ENCODE results near the gene RABGGTA. TPM values are rescaled to one million over a fixed set of nuclear protein-coding genes. Genes with fewer than 3 reads are reported as not detected.

RABGGTA gene
- total and polyA plus RNA-seq, 9 of the 15 experiments (the other 6 are each of a cell fraction or from before 2014, with no cell fraction given) = 4.5 to 24.2 (median 15.5) TPM

- Histone ChIP-seq H3K36me3 (ENCODE audit: control insufficient read depth, insufficient read depth, low read length) (no peaks in the 10 kb centered on the region; the same call in 2 of the 3 replicates), H3K9me3 (replicated peaks; ENCODE audit: control insufficient read depth, insufficient read depth, low read depth, low read length) (no peaks in the 10 kb centered on the region), H3K79me2 (ENCODE audit: control insufficient read depth, insufficient read depth, low read length) (no peaks in the 10 kb centered on the region), H3K4me3 (no peak overlapping the region), H2AFZ (ENCODE audit: low read depth, low read length) (no peak overlapping the region), H3K9ac (ENCODE audit: insufficient read depth in 1 of 2, low read depth in 2 of 2, low read length in 2 of 2) (no peak overlapping the region), H3K4me2 (ENCODE audit: insufficient read depth, low read length) (no peak overlapping the region), H3K27ac (ENCODE audit: extremely low read depth, low read depth, low read length) (no peak overlapping the region), H3K27me3 (ENCODE audit: control insufficient read depth in 2 of 2, insufficient read depth in 2 of 2, low read length in 2 of 2) (no peaks in the 10 kb centered on the region), H3K4me1 (replicated peaks in 1 of 2; ENCODE audit: control insufficient read depth in 2 of 2, insufficient read depth in 2 of 2, low read length in 2 of 2) (peaks cover 0 to under 1% of the 10 kb centered on the region in 2 experiments; a peak in 3 of 5 replicates), H3K9me1 (ENCODE audit: control insufficient read depth, insufficient read depth, low read length) (no peaks in the 10 kb centered on the region), H4K20me1 (replicated peaks; ENCODE audit: control insufficient read depth, insufficient read depth, low read length) (no peaks in the 10 kb centered on the region)
- POLR2A ChIA-PET = interaction anchor here (0.6 to 1.1 kb wide), 3 partner anchors 42 to 108 kb away, joined by 3 to 4 read pairs (median 4); partner anchors contain the start of gene EMC9
- in situ Hi-C loops (cut with MboI) (loop anchor here (10.0 kb wide), 1 partner anchor 185 kb away; no protein-coding TSS in a partner anchor), intact Hi-C loops (cut with micrococcal nuclease) (no loop called here)
- DNase-seq (ENCODE audit: extremely low read depth in 1 of 4, low spot score in 3 of 4) (no peak), ATAC-seq (no peak), FAIRE-seq (no peak)
- BruUV-seq (replicated peaks) = no TSS peak
- TF ChIP-seq HLTF (IDR thresholded peaks at IDR 0.05) (no peak), NUFIP1 (IDR thresholded peaks at IDR 0.05; ENCODE audit: partially characterized antibody) (no peak), TEAD4 (IDR thresholded peaks at IDR 0.05; ENCODE audit: low read length) (no peak), TEAD4 (CRISPR knock-in tag; IDR thresholded peaks at IDR 0.05; ENCODE audit: borderline replicate concordance) (no peak)
- WGBS (ENCODE audit: insufficient coverage, low coverage, missing lambda C conversion rate) = 49% methylated on average over 12 of the region's 13 CpGs
- CTCF ChIA-PET (ENCODE audit: low intra/inter-chr PET ratio) = no interaction called here
These were observed 22.0 kb downstream of the RABGGTA start for GRCh38 chr14:24249230-24250021.

- ATAC-seq = no peak
- no peak overlapping the region for H3K9ac ChIP-seq (ENCODE audit: insufficient read depth in 1 of 2, low read depth in 2 of 2, low read length in 2 of 2)
- H3K4me3 ChIP-seq = no peak overlapping the region
- 14% methylated on average over 5 of the region's 7 CpGs for WGBS (ENCODE audit: insufficient coverage, low coverage, missing lambda C conversion rate)
- ChIA-PET POLR2A (interaction anchor here (0.8 to 1.1 kb wide), 2 partner anchors 10 to 16 kb away, joined by 4 to 5 read pairs; no protein-coding TSS in a partner anchor), CTCF (ENCODE audit: low intra/inter-chr PET ratio) (interaction anchor here (0.7 kb wide), 1 partner anchor 144 kb away, joined by 4 read pairs; no protein-coding TSS in a partner anchor)
- H3K4me1 ChIP-seq (replicated peaks in 1 of 2; ENCODE audit: control insufficient read depth in 2 of 2, insufficient read depth in 2 of 2, low read length in 2 of 2) = peaks cover 4 to 9% of the 10 kb centered on the region in 2 experiments; a peak in 4 of 5 replicates
- in situ Hi-C loops (cut with MboI) = loop anchor here (10.0 kb wide), 1 partner anchor 187 kb away; no protein-coding TSS in a partner anchor
- intact Hi-C loops (cut with micrococcal nuclease) = no loop called here
- BruUV-seq (replicated peaks) = no TSS peak
- H3K27me3 ChIP-seq (ENCODE audit: control insufficient read depth in 2 of 2, insufficient read depth in 2 of 2, low read length in 2 of 2) = no peaks in the 10 kb centered on the region
- no peaks in the 10 kb centered on the region for H3K9me3 ChIP-seq (replicated peaks; ENCODE audit: control insufficient read depth, insufficient read depth, low read depth, low read length)
- no peak for TF ChIP-seq KDM2B (CRISPR knock-in tag; IDR thresholded peaks at IDR 0.05)
- TF ChIP-seq DPF2 (IDR thresholded peaks at IDR 0.05) = 0 out of 2 replicates have a peak, but pooled peaks have one; percentile 20
- no peak for TF ChIP-seq MEIS2 (IDR thresholded peaks at IDR 0.05; ENCODE audit: partially characterized antibody)
- H3K36me3 ChIP-seq (ENCODE audit: control insufficient read depth, insufficient read depth, low read length) = no peaks in the 10 kb centered on the region; the same call in 2 of the 3 replicates
- H3K27ac ChIP-seq (ENCODE audit: extremely low read depth, low read depth, low read length) = no peak overlapping the region
- no peak for DNase-seq (ENCODE audit: extremely low read depth in 1 of 4, low spot score in 3 of 4)
- H2AFZ ChIP-seq (ENCODE audit: low read depth, low read length) = no peak overlapping the region
- H3K4me2 ChIP-seq (ENCODE audit: insufficient read depth, low read length) = no peak overlapping the region
- no peaks in the 10 kb centered on the region for H3K9me1 ChIP-seq (ENCODE audit: control insufficient read depth, insufficient read depth, low read length)
- no peak for FAIRE-seq
- no peaks in the 10 kb centered on the region for H4K20me1 ChIP-seq (replicated peaks; ENCODE audit: control insufficient read depth, insufficient read depth, low read length)
- no peaks in the 10 kb centered on the region for H3K79me2 ChIP-seq (ENCODE audit: control insufficient read depth, insufficient read depth, low read length)
These were observed 24.0 kb downstream of the RABGGTA start for GRCh38 chr14:24247422-24247821.

All from K562 (cell line).